CD14-positive monocyte (primary cell): ENCODE data around the gene RAC3. TPM values are rescaled to one million over a fixed set of nuclear protein-coding genes. Genes with fewer than 3 reads are reported as not detected.

ENCODE experiments used
- DNase-seq, 3 donors: peaks; one replicate each; pipeline ENCODE4 v3.0.0-alpha.2; 2011 to 2022
- H2AFZ ChIP-seq: 2 replicates; pipeline ENCODE4 v1.6.0; 2012; ENCODE audit warnings: mild to moderate bottlenecking, low read depth, low read length, inconsistent platforms; ENCODE audit not compliant: insufficient read depth, poor library complexity, severe bottlenecking
- H3K27ac ChIP-seq, 2 donors: 1 replicate in 1 of 2; 2 replicates in 1 of 2; pipeline ENCODE4 v1.5.1; 2012 to 2013; ENCODE audit warnings: low read length in 2 of 2, control low read depth in 1 of 2, inconsistent platforms in 1 of 2, low read depth in 1 of 2, mild to moderate bottlenecking in 1 of 2
- H3K27me3 ChIP-seq, 2 donors: one replicate each; pipeline versions ENCODE4 v1.6.0 to v1.6.1; 2011 to 2013; ENCODE audit warnings: low read length in 2 of 2; ENCODE audit not compliant: control insufficient read depth in 2 of 2, insufficient read depth in 2 of 2
- H3K36me3 ChIP-seq, 2 donors: replicated peaks in 1 of 2; 1 replicate in 1 of 2; 2 replicates in 1 of 2; pipeline versions ENCODE4 v1.5.1 to v1.6.1; 2012 to 2013; ENCODE audit warnings: low read length in 2 of 2, control low read depth in 1 of 2, inconsistent platforms in 1 of 2, mild to moderate bottlenecking in 1 of 2; ENCODE audit not compliant: insufficient read depth in 2 of 2, control insufficient read depth in 1 of 2
- H3K4me1 ChIP-seq, 2 donors: 1 replicate in 1 of 2; 2 replicates in 1 of 2; pipeline versions ENCODE4 v1.5.1 to v1.6.1; 2012 to 2013; ENCODE audit warnings: low read length in 2 of 2, control low read depth in 1 of 2, inconsistent platforms in 1 of 2, mild to moderate bottlenecking in 1 of 2, moderate library complexity in 1 of 2; ENCODE audit not compliant: insufficient read depth in 2 of 2, control insufficient read depth in 1 of 2
- H3K4me2 ChIP-seq: replicated peaks from 2 replicates; pipeline ENCODE3; 2012; ENCODE audit warnings: low read length, moderate library complexity, mild to moderate bottlenecking; ENCODE audit not compliant: poor library complexity, severe bottlenecking; ENCODE audit errors: extremely low read depth
- H3K4me3 ChIP-seq, 3 experiments: fragments of 200-600 bp in 1 of 3; sonication (generic) in 1 of 3; replicated peaks in 1 of 3; 1 replicate in 2 of 3; 2 replicates in 1 of 3; pipeline ENCODE4 v1.5.1; 2011 to 2013; ENCODE audit warnings: low read length in 3 of 3, mild to moderate bottlenecking in 3 of 3, control low read depth in 2 of 3, low read depth in 2 of 3, inconsistent platforms in 1 of 3, moderate library complexity in 1 of 3
- H3K79me2 ChIP-seq: 2 replicates; pipeline ENCODE4 v1.6.0; 2012; ENCODE audit warnings: mild to moderate bottlenecking, control low read depth, inconsistent platforms, low read length, moderate library complexity; ENCODE audit not compliant: insufficient read depth
- H3K9ac ChIP-seq: 2 replicates; pipeline ENCODE4 v1.6.0; 2017; ENCODE audit warnings: low read length, mild to moderate bottlenecking; ENCODE audit not compliant: insufficient read depth, poor library complexity, severe bottlenecking
- H3K9me3 ChIP-seq, 2 donors: replicated peaks in 1 of 2; 1 replicate in 1 of 2; 2 replicates in 1 of 2; pipeline versions ENCODE4 v1.5.1 to v1.6.1; 2012 to 2013; ENCODE audit warnings: low read length in 2 of 2, control low read depth in 1 of 2; ENCODE audit not compliant: control insufficient read depth in 1 of 2, insufficient read depth in 1 of 2
- H4K20me1 ChIP-seq: 2 replicates; pipeline ENCODE4 v1.6.0; 2012; ENCODE audit warnings: mild to moderate bottlenecking, low read length, control low read depth, moderate library complexity; ENCODE audit not compliant: insufficient read depth
- H3K27ac Mint-ChIP-seq, 7 donors: one replicate each; pipeline ENCODE4 v1.8.0; 2020; ENCODE audit warnings: mild to moderate bottlenecking in 7 of 7, mixed read lengths in 7 of 7, moderate library complexity in 6 of 7, inconsistent platforms in 2 of 7
- H3K27me3 Mint-ChIP-seq, 3 donors: one replicate each; pipeline ENCODE4 v1.8.0; 2021 to 2022; ENCODE audit warnings: low read depth in 3 of 3, mild to moderate bottlenecking in 3 of 3, mixed read lengths in 3 of 3, moderate library complexity in 3 of 3, inconsistent platforms in 1 of 3
- H3K36me3 Mint-ChIP-seq, 2 donors: one replicate each; pipeline ENCODE4 v1.8.0; 2020; ENCODE audit warnings: mixed read lengths in 2 of 2, inconsistent platforms in 1 of 2, mild to moderate bottlenecking in 1 of 2
- H3K4me1 Mint-ChIP-seq: one replicate; pipeline ENCODE4 v1.8.0; 2020; ENCODE audit warnings: mild to moderate bottlenecking, mixed read lengths
- H3K4me3 Mint-ChIP-seq, 2 donors: one replicate each; pipeline ENCODE4 v1.8.0; 2020; ENCODE audit warnings: mild to moderate bottlenecking in 2 of 2, mixed read lengths in 2 of 2, moderate library complexity in 1 of 2
- H3K9me3 Mint-ChIP-seq, 7 donors: one replicate each; pipeline ENCODE4 v1.8.0; 2020 to 2022; ENCODE audit warnings: mixed read lengths in 7 of 7, mild to moderate bottlenecking in 6 of 7, moderate library complexity in 6 of 7, inconsistent platforms in 2 of 7
- CTCF ChIP-seq: fragments of 200-600 bp; IDR thresholded peaks from one replicate; pipeline ENCODE4 v1.8.0; 2022; ENCODE audit warnings: antibody characterized with exemption, mild to moderate bottlenecking
- WGBS: methylation state at CpG from one replicate; pipeline ENCODE4 v1.1.5; 2013; ENCODE audit warnings: missing lambda C conversion rate; ENCODE audit not compliant: insufficient coverage; 5-methylcytosine and 5-hydroxymethylcytosine counted together
- intact Hi-C, 2 donors: fragments of 100-400 bp; cut with micrococcal nuclease; formaldehyde crosslinking; loops; one replicate each; pipeline versions ENCODE4 v1.15.0 to v1.15.1; 2023
- polyA plus RNA-seq, 3 donors: library from polyadenylated mRNA; depleted of rRNA in 1 of 3; unstranded in 2 of 3; stranded (reverse) in 1 of 3; fragments of 300-500 nt in 2 of 3; fragments of >200 nt in 1 of 3; fragmentation: Illumina TruSeq in 2 of 3; gene quantifications; 1 replicate in 2 of 3; 2 replicates in 1 of 3; pipeline ENCODE4 v1.2.3, GENCODE V29; 2012 to 2021

RAC3 gene
- polyA plus RNA-seq, 3 donors = 1.8 TPM; not detected in 2

DNA sequence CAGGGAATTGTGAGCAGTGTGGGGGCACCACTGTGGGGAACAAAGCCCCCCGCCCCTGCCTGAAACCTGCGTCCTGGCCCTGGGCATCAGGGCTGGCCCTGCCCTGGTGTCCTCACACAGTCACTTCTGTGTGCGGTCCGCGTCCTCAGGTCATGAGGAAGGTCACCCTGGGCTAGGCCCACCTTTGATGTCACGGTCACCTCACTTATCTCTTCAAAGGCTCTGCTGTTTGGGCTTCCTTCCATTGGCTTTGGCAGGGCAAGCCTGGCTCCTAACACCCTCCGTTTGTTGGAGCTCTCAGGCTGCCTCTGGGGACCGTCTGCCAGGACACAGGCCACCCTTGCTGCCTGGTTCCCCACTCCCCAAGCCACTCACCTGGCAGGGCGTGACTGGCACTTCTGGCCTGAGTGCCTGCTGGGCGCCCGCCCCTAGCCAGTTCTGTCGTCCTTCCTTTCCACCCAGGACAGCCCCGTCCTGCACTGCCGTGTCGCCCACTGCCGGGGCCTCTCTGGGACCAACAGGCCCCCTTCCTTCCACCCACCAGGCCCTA lies 17.6 kb upstream of the RAC3 start:
- H3K4me3 Mint-ChIP-seq = no peak overlapping the region
- intact Hi-C loops = no loop called here
- Histone ChIP-seq H4K20me1 (no peaks in the 10 kb centered on the region), H2AFZ (no peak overlapping the region), H3K4me2 (no peak overlapping the region), H3K4me3 (no peak overlapping the region), H3K27ac (no peak overlapping the region), H3K4me1 (no peaks in the 10 kb centered on the region), H3K9ac (no peak overlapping the region), H3K27me3 (no peaks in the 10 kb centered on the region), H3K79me2 (no peaks in the 10 kb centered on the region), H3K36me3 (peaks cover 16 to 22% of the 10 kb centered on the region in 2 donors), H3K9me3 (no peaks in the 10 kb centered on the region)
- peaks cover 7 to 26% of the 10 kb centered on the region in 2 donors for H3K36me3 Mint-ChIP-seq
- peak overlapping the region in 1 of 7 donors; percentile 3 for H3K27ac Mint-ChIP-seq
- H3K9me3 Mint-ChIP-seq = no peaks in the 10 kb centered on the region
- no peaks in the 10 kb centered on the region for H3K4me1 Mint-ChIP-seq
- 97% methylated on average over 16 of the region's 16 CpGs for WGBS
- DNase-seq = no peak
- no peak for TF ChIP-seq CTCF
- peaks cover 0 to 2% (median 2%) of the 10 kb centered on the region in 3 donors for H3K27me3 Mint-ChIP-seq

DNA sequence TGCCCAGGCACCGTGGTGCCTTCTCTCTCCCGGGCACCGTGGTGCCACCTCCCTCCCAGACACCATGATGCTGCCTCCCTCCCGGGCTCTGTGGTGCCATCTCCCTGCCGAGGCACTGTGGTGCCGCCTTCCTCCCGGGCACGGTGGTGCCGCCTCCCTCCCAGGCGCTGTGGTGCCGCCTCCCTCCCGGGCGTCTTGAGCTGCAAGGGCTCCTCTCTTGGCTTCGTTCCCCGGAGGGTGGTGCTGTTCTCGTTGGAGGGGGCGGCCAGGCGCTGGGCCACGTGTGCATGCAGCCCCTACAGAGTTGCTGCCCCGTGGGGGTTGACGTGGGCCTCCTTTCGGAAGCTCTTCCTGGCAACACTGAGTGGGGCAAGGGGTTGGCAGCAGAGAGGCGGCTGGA lies 17.0 kb upstream of the RAC3 start:
- Histone ChIP-seq H3K9me3 (no peaks in the 10 kb centered on the region), H4K20me1 (peaks cover 2% of the 10 kb centered on the region), H3K36me3 (peaks cover 16 to 22% of the 10 kb centered on the region in 2 donors), H3K9ac (no peak overlapping the region), H3K4me3 (no peak overlapping the region), H3K79me2 (no peaks in the 10 kb centered on the region), H3K27ac (no peak overlapping the region), H2AFZ (no peak overlapping the region), H3K27me3 (no peaks in the 10 kb centered on the region), H3K4me2 (no peak overlapping the region), H3K4me1 (no peaks in the 10 kb centered on the region)
- peaks cover 0 to 2% (median 0%) of the 10 kb centered on the region in 3 donors for H3K27me3 Mint-ChIP-seq
- H3K36me3 Mint-ChIP-seq = peaks cover 9 to 27% of the 10 kb centered on the region in 2 donors
- H3K4me3 Mint-ChIP-seq = no peak overlapping the region
- TF ChIP-seq CTCF = no peak
- intact Hi-C loops = no loop called here
- H3K4me1 Mint-ChIP-seq = no peaks in the 10 kb centered on the region
- no peaks in the 10 kb centered on the region for H3K9me3 Mint-ChIP-seq
- DNase-seq = no peak
- WGBS = 86% methylated on average over 20 of the region's 23 CpGs
- no peak overlapping the region for H3K27ac Mint-ChIP-seq
